HG03469 (cell line): ENCODE results near the gene INPP5B.

Experiments used
- ATAC-seq: cut with Tn5 transposase; IDR thresholded peaks from one replicate; pipeline ENCODE4 v1.9.1; 2021; ENCODE audit warnings: mild to moderate bottlenecking, moderate library complexity, moderate number of reproducible peaks; ENCODE audit not compliant: unreplicated experiment

INPP5B gene

GRCh38 chr1:37844536-37844935, 102.3 kb downstream of the INPP5B start:
- ATAC-seq: no peak

- no peak for ATAC-seq
These were observed 105.2 kb downstream of the INPP5B start for GRCh38 chr1:37841652-37842051.

- ATAC-seq: no peak
These were observed 106.1 kb downstream of the INPP5B start for GRCh38 chr1:37840711-37841110.

GRCh38 chr1:37839676-37840075, 107.2 kb downstream of the INPP5B start:
- ATAC-seq: no peak

GRCh38 chr1:37836788-37837187, 110.1 kb downstream of the INPP5B start:
- ATAC-seq: no peak

- no peak for ATAC-seq
These were observed 115.0 kb downstream of the INPP5B start for GRCh38 chr1:37831809-37832208.

- ATAC-seq: no peak
These were observed 115.7 kb downstream of the INPP5B start for GRCh38 chr1:37831109-37831508.

- no peak for ATAC-seq
These were observed 118.3 kb downstream of the INPP5B start for GRCh38 chr1:37828410-37829074.

GRCh38 chr1:37825506-37825905, 121.3 kb downstream of the INPP5B start:
- no peak for ATAC-seq

GRCh38 chr1:37824001-37824400, 122.9 kb downstream of the INPP5B start:
- no peak for ATAC-seq

- ATAC-seq: no peak
These were observed 123.7 kb downstream of the INPP5B start for GRCh38 chr1:37822906-37823815.

- no peak for ATAC-seq
These were observed 125.4 kb downstream of the INPP5B start for GRCh38 chr1:37821481-37821880.

GRCh38 chr1:37817481-37817880, 129.4 kb downstream of the INPP5B start:
- ATAC-seq: no peak

GRCh38 chr1:37814252-37814651, 132.6 kb downstream of the INPP5B start:
- no peak for ATAC-seq

- no peak for ATAC-seq
These were observed 133.2 kb downstream of the INPP5B start for GRCh38 chr1:37813529-37814145.

- no peak for ATAC-seq
These were observed 135.7 kb downstream of the INPP5B start for GRCh38 chr1:37811027-37811655.
